GM18870 (cell line): Measurements from ENCODE around the gene MARCKS.

ENCODE experiments used
- ATAC-seq: cut with Tn5 transposase; IDR thresholded peaks from one replicate; pipeline ENCODE4 v1.9.1; 2021; ENCODE audit warnings: moderate library complexity; ENCODE audit not compliant: unreplicated experiment

MARCKS gene, protein sequence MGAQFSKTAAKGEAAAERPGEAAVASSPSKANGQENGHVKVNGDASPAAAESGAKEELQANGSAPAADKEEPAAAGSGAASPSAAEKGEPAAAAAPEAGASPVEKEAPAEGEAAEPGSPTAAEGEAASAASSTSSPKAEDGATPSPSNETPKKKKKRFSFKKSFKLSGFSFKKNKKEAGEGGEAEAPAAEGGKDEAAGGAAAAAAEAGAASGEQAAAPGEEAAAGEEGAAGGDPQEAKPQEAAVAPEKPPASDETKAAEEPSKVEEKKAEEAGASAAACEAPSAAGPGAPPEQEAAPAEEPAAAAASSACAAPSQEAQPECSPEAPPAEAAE

DNA sequence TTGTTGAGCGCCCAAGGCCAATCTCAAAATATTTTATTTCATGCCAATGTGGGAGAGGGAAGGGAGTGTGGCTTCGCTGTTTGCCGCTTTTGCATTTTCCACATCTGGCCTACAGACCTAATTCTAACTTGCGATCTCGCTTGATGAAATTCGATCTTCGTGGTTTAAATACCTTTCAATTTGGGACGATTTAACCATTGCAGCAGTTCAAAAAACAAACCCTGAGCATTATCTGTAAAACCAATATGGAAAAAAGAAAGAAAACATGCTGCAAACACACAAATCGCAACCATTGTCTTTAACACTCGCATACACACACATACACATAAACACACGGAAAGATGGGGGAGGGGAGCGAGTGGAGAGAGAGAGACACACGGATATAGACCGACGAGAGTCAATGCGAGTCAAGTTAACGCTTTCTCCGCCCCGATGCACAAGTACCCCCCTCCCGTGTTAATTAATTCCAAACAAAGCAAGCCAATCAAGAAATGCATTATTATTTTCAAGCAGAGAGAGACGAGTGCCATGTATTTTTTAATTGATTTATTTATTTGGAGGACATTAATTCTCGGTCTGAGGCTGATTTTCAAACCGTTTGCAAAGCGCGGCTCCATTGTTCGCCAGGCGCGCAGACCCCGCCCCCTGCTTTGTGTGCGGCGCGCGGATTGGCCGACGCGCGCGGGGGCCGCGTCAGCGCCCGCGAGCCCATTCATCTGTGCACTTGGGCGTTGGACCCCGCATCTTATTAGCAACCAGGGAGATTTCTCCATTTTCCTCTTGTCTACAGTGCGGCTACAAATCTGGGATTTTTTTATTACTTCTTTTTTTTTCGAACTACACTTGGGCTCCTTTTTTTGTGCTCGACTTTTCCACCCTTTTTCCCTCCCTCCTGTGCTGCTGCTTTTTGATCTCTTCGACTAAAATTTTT lies at the start of gene MARCKS:
Gene MARCKS (plus strand): TSS at position 721 of the 931 bp plus-strand sequence. CDS start 401 bp downstream, outside the sequence.
- ATAC-seq, result no peak

DNA sequence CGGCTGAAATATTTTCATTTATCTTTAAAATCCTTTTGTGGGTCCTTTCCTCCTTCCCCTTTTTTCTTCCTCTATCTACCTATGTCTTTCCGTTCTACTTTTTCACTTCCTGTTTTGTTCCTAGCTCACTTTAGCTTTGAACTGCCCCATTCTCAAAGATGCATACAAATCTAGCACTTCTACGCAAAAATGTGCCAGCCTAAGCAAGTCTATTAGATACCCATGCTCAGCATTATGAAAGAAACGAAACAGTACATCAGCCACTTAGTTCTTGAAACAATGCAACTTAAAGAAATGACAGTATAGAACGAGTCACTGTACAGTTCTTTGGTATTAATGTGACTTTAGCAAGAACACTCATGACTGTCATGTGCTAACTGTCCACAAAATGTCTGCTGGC lies 47.3 kb upstream of the MARCKS start:
- ATAC-seq, result peak; percentile 46

DNA sequence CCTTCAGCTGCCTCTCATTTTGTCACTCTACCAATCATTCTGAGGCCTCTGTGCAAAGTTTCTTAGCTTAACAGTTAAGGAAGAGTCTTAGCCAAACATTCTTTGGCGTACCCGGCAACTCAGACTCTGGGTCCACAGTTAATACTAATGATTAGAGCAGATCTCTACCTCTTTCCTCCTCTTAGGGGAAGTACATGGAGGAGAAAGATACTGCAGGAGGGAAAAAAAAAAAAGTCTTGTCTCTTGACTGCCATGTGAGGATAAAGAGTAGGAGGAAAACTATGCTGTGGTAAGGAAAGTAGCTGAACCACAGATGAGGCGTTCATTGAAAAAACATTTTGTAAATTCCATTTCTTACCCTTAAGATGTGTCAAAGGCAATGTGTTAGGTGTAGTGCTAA lies 44.0 kb upstream of the MARCKS start:
- ATAC-seq, result no peak

DNA sequence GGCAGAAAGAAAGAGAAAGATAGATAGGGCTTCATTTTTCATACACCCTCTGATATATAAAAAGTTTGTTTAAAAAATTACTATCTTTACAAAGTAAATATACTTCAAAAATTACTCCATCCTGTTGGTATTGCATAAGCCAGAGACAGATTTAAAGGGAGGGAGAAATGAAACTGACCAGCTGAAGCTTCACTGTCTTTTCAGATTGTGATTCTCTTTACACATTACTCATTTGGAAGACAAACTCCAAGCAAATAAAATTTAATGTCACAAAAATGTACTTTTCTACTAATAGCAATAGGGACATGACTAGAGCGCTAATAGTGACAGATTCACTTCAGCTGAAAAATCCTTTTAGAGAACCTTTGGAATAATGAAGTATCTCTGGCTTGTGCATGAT lies 38.6 kb upstream of the MARCKS start:
- no peak for ATAC-seq

DNA sequence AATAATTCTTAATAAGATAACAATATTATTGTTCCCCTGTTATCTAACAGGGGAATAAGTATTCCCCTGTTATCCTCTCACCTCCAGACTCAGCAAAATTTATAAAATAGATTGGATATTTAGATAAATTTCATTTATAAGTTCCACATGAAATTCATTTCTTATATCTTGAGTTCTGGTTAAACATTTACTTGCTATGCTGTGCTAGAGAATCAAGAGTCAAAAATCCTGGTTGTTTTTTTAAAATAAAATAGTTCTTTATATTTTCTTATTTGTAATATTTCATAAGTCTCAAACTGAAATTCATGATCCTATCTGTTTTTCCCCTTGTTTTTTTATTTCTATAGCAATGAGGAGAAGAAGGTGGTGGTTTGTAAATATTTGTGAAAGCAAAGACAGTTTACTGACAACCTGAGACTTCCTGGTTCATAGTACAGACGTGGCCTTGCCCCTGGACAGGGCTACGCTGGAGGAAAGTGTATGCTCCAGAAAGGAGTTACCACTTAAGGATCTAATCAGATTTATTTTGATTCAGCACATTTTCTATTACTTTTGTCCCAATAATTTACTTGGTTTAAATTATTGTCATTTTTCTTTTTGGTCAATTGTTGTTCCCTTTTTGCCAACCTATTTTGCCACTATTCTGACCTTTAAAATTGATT lies 37.8 kb upstream of the MARCKS start:
- ATAC-seq, result no peak

DNA sequence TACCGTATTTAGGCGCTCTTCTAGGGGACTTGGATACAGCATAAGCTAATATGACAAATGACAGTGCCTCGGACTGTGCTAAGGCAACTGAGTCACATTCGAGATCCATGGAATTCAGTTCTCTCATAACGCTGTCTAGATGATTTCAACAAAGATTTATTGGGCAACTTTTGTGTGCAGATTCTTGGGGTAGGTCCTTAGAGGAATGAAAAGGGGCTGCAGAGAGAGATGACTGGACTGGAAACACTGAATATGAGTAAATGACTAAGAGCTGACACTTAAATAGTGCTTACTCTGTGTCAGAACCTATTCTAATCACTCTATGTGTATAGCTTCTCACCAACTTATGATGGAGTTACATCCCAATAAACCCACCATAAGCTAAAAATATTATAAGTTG lies 36.4 kb upstream of the MARCKS start:
- no peak for ATAC-seq

DNA sequence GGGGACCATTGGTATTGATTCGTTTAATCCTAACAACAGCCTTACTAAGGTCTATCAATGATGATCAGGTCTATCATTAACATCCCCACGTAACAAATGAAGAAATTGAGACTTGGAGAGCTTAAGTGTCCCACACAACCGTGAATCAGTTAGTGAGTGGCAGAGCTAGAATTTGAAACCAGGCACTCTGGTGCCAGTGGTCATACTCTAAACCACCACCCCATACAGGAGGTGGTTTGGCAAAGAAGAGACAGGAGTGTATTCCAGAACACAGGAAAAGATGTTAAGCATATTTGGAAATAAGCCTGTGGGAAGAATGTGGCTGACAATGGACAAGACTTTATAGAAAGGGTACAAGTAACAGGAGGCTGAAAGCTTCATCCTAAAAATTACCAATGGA lies 35.7 kb upstream of the MARCKS start:
- no peak for ATAC-seq

DNA sequence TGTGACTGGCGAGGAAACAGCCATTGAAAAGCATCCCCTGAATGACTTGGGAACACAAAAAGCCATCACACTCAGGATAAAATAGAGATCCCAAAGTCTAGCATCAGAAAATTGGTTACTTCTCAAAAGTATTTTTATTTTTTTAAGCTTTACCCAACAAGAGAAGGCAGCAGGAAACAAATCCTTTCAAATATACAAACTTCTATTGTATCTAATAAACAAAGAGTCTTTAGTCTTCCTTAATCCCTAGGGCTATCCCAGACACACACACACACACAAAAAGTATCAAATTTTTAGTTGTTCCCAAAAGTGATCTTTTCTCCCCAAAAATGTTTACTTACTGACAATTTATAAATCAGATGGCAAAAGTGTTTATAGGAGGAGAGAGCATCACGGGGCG lies 33.2 kb upstream of the MARCKS start:
- ATAC-seq, result no peak

DNA sequence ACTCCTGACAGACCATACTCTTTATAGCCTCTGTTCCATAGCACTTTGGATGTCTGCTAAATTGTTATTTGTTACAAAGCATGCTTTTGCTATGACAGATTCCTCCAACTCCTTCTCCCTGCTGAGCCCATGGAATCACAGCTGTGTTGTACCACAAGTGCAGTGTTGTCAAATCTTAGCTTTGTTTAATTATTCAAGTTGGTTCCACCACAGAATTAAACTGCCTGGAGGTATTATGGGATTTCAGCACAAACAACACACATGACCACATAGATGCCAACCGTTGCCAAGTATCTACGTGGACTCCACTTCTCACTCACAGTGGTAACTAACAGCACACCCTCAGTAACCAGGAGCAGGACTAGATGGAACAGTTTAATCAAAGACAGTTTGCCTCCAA lies 32.7 kb upstream of the MARCKS start:
- ATAC-seq, result no peak

DNA sequence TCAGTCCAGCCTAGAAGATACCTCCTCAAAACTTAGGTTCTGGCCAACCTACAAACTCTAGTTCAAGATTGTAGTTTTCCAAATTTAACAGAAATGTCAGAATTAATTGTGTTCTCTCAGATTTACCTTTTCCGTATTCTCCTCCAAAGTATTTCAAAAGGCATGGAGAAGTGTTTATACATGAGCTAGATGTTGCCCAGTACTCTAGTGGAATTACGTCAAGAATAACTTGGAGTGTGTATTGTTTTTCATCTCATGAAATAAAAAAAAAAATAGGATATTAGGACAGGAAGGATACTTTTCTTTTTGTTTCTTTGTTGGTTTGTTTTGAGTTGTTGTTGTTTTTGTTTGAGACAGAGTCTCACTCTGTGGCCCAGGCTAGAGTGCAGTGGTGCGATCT lies 32.3 kb upstream of the MARCKS start:
- no peak for ATAC-seq

DNA sequence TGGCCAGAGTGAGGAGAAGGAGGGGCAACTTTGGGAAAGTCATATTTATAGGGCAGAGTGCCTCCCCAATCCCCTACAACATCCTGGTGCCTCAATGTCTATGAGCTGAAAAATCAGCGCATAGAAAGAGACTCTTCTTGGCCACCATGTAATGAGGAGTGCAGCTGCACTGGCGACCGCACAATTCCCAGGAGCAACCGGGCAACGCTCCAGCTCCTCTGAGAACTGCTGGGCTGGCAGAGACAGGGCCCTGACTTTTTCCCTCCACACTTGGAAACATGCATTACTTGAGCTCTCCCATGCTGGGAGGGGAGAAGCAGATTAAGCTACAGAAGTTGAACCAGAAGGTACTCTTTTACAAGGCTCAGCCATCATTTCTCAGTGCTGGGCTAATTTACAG lies 31.4 kb upstream of the MARCKS start:
- ATAC-seq, result no peak

DNA sequence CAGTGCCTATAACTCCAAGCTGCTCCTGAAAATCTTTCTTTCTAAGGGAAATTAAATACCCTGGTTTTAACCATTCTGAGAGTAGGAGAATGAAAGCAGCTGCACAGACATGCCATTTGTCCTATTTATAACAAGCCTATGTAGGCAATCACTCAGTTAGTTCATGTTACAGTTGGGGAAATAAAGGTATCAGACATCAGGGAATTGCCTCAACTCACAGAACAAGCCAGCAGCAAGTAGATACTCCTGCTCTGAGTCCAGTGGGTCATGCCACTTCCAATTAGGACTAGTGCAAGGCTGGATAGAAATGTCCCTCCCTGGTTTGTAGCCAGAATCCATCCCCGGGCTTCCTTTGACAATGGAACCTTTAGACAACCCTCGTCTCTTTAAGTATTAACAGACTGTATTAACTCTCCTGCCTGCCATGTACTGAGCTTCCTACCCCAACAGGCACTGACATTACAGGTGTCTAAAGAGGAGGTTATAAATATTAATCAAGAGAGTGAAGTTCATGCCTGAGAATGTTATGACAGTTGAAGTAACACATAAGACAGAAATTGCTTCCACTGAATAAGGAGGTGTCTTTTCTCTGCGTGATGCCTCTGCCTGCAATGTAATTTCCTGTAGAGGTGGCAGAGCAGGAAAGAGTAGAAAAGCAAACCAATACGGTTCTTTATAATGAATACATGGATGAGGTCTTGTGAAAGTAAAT lies 28.0 kb upstream of the MARCKS start:
- ATAC-seq, result no peak

DNA sequence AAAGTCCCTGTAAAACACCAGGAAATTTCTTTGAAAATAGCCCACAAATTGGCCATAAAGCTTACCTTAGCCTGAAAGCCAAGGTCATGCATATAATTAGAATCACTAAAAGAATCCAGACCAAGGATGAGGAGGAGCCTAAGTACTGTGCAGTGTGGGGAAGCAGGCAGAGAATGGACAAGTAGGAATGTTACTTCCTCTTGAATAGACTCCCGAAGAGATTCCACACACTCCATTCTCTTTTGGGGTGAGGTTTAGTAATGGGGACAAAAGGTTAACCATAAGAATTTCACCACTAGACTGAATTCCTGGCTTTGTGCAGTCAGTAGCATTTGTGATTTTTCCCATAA lies 27.5 kb upstream of the MARCKS start:
- no peak for ATAC-seq

DNA sequence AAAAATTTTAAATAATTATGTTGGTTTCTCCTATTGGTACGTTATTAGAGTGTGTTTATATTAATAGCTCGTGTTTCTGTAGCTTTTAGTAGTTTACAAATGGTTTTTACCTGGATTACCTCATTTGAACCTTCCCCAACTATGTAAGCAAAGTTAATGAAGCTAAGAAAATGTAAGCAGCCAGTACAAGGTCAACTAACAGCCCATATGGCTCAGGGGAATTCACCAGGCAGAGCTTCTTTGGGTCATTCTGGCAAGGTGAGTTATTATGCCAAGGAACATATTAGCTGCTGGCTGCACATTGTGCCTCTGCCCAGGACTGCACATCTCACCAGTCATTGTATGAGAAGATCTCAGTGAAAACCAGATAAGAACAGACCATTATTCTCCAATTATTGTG lies 27.0 kb upstream of the MARCKS start:
- no peak for ATAC-seq

DNA sequence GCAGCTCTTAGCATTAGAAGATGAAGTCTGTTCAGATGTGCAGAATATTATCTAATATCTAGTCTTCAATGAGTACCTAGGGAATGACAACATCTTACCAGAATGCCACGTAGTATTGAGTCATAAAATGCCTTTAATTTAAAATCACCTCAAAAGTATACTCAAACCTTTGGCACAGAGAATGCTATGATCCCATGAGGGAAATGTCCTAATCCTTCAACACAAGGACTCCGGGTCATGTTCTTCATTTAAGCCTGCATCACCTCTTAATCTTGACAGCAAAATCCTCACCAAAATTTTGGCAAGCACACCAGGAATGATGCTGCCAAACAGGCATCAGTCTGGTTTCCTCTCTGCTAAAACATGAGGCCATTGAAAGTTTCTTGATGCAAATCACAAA lies 23.6 kb upstream of the MARCKS start:
- ATAC-seq, result no peak

DNA sequence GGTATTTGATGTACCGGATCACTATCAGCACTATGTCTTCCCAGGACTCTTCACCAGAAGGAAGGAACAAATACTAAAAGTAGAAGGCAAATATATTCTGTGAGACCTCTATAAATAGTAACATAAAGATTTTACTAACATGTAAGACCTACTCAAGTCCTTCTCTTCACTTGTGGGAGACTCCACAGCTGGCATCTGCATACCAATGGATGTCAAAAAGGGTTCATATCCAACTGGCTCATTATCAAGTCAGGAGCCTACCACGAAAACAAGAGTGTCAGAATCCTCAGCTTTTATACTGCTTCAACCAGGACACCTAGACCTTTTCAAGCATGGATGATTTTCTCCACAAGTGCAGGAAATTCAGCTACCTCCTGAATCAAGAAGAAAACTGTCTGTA lies 20.0 kb upstream of the MARCKS start:
- no peak for ATAC-seq

DNA sequence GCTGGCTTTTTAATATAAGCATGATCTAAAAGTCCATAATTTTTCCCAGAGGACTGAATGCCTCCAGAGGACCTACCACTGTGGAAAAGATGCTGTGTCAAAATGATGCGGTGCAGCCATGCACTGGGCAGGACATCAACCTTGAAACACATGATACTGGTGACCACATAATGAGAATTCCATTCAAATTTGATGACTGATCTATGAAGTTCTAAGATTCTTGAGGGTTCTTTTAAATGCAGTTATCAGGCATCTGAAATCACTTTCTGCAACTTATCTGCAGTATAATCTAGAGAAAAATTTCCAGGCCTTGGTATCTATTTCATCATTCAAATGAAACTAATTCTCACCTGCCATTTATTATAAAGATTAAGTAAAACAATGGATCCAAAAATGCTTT lies 15.0 kb upstream of the MARCKS start:
- ATAC-seq, result peak; percentile 81

DNA sequence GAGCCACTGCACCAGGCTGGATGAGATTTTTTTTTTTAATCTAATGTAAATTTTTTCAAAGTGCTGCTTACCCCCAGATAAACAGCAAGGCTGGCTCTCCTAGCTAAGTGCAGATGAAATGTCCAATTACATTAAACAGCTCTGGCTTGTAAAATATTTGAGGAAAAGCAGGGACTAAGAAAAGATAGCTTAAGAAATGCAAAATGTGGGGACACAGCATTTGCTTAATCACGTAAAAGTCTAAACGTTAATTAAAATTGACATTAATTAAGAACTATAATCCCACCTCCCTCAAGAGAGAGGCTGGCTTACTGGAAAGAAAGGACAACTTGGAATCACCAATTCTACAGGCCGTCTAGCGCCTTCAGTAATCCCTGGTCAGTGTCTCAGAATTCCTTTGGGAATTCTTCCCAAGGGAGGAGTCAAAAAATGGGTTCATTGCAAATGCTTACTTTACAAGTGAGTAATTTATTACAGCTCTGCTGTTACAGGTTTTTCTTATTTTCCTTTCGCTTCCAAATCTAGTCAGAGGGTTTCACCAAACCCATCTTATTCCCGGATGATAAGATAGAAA lies 13.6 kb upstream of the MARCKS start:
- ATAC-seq, result no peak

DNA sequence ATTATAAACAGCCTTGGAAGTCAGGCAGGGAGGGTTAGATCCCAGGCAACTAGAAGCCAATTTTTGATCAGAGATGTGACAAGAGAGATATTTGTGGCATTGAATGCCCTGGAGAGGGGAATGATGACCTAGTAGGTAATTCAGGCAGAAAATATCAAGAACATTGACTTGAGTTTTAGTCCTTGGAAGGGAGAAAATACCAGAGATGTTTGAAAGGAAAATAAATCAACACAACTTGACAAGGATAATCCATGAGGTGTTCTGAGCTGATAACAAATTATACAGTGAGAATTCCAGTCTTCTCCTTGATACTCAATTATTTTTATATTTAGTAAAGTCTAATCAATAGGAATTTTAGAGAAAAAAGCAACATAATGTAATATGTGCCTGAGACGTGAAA lies 10.6 kb upstream of the MARCKS start:
- ATAC-seq, result no peak

DNA sequence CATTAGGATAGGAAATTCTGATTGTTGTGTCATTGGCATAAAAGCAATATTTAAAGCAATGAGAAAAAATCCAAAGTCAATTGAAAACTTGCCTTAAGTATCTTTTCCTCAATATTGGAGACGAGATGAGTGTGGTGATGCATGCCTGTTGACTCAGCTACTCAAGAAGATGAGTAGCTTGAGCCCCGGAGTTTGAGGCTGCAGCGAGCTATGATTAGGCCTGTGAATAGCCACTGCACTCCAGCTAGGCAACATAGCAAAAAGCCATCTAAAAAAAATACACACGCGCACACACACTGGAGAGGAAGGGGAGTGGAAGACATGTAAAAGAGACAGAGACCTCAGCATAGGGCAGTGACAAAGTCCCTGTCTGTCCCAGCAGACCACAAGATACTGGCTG lies 9.7 kb upstream of the MARCKS start:
- no peak for ATAC-seq

DNA sequence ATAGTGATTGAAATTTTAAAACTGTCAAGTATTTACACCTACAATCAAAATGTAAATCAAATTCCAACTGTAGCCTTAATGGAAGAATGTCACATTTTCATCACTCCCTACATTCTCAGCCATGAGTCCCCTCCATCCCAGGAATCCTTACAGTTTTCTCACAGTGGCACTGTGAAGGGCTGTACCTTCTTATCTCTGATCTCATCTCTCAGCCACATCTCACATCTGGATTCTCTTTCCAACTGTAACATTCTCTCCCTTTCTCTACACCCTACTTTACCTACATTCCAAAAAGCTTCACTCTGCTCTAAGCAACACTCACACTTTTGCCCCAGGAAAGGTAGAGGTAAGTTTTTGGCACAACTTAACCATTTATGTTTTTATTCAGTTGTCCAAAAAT lies 8.9 kb upstream of the MARCKS start:
- no peak for ATAC-seq
